Effector CD4-positive, alpha-beta T cell (primary cell): Measurements from ENCODE around the gene HOXB9.

Source experiments
- DNase-seq: peaks from one replicate; pipeline ENCODE4 v3.0.0-alpha.2; 2020

Gene HOXB9

DNA sequence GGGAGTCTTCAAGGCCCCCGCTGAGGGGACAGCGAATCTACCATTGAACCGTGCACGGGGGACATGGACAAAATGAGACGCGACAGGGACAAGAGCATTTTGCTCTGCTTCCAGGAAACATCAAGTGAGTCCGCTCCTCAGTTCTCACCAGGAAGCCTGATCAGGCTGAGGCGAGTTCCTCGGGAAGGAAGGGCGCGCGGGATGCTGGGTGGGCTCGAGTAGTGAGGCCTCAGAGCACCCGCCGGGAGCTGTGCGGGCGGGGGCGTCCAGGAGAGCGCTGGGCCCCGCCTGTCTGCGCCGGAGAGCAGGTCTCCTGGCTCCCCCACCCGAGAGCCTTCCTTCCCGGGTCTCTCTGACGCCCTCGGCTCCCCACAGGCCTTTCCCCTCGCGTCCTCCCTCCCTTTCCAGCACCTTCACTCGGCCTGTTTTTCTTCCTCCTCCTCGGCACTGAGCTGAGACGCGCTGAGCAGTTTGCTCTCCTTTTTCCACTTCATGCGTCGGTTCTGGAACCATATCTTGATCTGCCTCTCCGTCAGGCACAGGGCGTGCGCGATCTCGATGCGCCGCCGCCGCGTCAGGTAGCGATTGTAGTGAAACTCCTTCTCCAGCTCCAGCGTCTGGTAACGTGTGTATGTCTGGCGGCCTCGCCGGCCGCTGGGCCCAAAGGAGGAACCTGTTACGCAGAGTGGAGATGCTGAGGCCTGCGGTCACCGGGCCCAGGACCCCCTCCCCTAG is 30.0 kb downstream of the HOXB9 start:
- no peak for DNase-seq

DNA sequence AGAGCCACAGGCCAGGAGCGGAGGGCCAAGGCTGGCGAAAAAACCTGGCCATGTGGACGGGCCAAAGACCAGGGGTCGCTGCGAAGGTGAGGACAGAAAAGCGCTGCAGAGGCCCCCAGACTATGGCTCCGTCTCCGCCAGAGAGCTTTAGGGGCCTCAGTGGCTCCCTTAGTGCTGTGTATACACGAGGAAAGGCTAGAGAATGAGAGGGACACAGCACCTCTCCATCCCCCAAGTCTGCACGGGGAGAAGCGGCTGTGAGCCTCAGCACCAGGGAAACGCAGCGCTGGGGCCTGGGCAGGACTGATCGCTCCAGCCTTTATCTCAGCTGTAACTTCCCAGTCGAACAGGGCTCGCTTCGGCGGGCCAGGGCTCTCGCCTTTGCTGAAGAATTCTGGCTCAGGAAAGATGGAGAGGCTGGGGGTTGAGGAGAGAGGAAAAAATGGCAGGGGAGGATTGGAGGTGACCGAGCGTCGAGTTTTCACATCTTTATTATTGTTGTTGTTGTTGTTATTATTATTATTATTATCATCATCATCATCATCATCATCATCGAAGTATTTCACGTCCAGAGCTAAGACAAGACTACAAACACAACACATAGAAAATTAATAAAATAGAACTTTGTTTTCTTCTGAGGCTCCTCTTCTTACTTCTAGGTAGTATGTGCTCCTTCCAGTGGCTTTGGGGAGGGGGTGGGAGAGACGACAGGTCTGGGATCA is 30.7 kb downstream of the HOXB9 start:
- no peak for DNase-seq

DNA sequence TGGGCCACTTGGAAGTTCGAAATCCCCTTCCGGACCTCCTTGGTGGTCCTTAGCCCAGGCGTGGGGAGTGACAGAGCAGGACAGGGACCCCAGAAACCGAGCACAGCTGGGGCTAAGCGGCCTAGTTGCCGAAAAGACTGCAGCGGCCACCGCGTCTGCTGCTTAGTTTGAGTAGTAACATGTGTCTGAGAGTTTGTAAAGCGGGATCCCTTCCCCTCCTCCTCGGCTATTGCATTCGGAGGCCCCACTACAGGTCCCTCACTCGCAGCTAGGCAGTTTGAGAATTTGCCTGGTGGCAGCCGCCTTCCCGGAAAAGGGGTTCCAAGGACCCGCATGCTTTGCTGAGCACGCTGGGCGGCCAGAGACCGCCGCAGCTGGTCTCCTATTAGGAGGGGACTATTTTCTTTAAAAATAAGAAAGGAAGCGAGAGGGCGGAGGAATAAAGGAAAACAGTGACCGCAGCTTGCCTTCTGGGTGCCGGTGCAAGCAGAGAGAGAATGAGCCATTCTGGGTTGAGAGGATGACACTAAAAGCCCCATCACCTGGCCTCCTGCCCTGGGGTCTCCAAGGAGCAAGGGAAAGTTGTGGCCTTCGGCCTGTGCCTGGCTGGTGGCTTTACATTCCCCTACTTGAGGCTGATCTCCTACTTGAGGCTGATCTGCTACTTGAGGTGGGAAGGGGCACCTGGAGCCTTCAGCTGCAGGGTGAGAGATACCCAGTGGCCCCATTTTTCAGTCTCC is 31.4 kb downstream of the HOXB9 start:
- no peak for DNase-seq

DNA sequence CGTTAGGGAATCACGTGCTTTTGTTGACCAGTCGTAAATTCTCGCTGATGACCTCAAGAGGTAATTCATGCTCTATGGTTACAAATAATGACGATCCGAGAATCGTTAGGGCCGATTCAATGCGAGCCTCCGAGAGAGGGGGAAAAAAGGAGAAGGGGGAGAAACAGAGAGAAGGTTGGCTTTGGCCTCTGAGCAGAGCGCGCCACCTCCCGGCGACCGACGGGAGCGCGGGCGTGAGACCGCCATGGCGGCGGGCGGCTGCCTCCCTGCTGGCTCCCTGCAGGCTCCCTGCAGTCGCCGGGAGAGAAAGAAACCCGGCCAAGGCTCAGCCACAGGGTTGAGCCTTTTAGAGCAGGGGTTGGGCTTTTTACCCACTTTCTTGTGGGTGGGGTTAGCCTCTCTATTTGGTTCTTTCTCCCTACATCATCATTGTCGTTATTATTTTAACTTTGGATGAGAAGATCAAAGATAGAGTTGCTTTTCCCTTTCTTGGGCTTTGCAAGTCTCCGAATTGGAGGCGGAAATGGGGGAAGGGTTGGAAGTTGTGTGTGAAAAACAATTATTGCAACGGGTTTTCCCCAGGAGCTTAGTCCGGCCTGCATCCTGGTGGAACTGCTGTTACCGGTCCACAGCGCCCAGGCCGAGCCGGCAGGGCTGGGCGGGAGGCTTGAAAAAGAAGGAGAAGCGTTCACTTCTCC is 32.2 kb downstream of the HOXB9 start:
- peak; percentile 77 for DNase-seq

GRCh38 chr17:48593126-48593829 is 32.9 kb downstream of the HOXB9 start, which contains the start of gene HOXB5:
Gene HOXB5, minus strand, starts transcription at chr17:48593779. Its CDS starts 97 bp downstream, at chr17:48593682.
- no peak for DNase-seq

- no peak for DNase-seq
Measured at GRCh38 chr17:48592577-48592976, 33.6 kb downstream of the HOXB9 start.

GRCh38 chr17:48592057-48592514 is 34.1 kb downstream of the HOXB9 start:
- no peak for DNase-seq

- DNase-seq = no peak
Measured at GRCh38 chr17:48591255-48592056, 34.7 kb downstream of the HOXB9 start.

- DNase-seq = no peak
Measured at GRCh38 chr17:48590607-48591161, 35.5 kb downstream of the HOXB9 start.

- DNase-seq = no peak
Measured at GRCh38 chr17:48589831-48590606, 36.1 kb downstream of the HOXB9 start, which contains the start of gene HOXB3. Gene HOXB3, minus strand, starts transcription at chr17:48590241. Its CDS starts 37,767 bp downstream, at chr17:48552474.

GRCh38 chr17:48589060-48589830 is 36.9 kb downstream of the HOXB9 start:
- no peak for DNase-seq

DNA sequence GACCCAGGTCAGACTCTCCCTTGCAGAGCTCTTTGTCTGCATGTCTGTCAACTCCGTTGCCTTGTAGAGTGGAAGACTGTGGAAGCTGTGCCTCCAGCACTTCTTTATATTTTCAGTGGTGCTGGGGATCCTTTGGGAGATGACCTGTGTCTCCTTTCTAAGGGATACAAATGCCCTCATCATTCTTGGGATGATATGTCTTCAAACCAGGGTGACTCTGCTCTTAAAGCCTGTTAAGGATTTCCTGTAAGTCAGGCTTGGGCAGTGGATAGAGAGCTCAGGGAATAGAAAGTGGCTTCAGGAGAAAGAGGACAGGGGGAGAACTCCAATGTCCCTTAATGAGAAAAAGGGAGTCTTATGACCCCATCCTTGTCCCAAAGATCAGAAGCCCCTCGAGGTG is 37.6 kb downstream of the HOXB9 start:
- no peak for DNase-seq

DNA sequence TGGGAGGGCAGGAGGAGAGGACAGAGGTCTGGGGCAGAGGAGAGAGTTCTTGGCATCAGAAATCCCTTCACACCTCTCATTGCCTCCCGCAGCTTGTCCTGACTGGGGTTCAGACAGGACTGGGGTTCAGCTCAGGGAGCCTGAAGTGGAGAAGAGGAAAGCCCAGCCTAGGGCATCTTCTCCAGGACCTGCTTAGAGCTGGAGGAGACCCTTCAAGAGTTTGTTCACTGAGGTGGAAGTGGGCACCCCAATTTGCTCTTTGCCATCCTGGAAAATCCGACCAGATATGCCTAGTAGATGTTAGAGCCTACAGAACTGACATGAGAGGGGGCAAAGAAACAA is 38.1 kb downstream of the HOXB9 start:
- DNase-seq = no peak

- no peak for DNase-seq
Measured at GRCh38 chr17:48587276-48588073, 38.7 kb downstream of the HOXB9 start.

DNA sequence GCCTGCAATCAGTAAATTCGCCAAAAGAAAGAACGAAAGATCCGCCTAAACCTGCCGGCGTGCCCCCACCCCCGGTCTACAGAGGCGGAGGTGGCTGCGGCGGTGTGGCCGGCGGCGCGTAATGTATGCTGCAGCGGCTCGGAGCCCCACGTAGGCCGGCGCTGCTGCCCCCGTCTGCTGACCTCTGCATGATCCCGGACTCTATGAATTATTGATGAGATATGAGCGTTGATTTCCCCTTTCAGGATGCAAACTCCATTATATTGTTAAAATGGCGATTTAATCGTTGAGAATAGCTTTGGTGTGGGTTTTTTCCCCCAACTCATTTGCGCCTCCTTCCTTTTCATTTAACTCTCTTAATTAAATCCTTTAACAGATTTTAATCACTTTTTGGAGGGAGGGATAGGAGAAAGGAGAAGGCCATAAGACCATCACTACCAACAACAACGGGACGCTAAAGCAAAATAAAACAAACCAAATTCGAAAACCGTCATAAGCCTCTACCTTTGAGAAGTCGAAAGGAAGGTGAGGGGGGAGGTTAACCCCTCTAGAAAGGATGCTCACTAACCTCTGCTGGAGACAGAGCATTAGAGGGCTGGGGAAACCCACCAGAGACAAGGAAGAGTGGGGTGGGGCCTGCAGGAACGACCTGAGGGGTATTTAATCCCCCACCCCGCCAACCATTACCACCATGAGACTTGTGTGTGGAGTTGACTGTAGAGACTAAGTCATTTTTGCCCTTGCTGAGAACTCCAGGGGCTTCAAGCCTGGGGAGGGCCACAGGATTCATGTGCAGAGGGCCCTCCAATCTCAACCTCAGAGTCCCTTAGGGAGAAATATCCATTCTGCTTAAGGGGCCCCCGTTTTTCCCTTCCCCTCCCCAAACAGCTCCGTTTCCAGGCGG is 39.6 kb downstream of the HOXB9 start:
- DNase-seq = no peak

- DNase-seq = no peak
Measured at GRCh38 chr17:48584223-48584741, 41.9 kb downstream of the HOXB9 start.

DNA sequence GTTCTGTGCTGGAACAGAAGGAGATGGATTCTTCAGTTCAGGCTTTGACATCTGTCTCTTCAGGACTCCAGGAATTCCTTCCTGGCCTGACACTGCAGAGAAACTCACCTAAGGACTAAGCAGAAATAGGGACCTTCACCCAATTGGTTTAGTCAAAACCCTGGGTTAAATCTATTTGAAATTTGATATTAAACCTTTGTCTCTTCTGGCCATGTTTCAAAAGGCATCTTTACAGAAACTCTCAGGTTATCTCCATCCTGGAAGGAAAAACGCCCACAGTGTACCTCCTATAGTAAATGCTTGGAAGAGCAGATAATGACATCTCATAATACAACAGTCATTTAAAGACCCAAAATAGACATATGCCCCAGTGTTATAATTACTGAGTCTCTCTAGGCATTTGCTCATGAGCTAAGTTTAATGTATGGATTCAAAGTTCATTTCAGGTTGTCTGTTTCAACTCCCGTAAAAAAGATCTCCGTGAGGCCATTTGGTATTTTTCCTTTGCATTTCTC is 42.4 kb downstream of the HOXB9 start:
- DNase-seq = no peak
